HCT116 (cell line): ENCODE data around the gene ZNF423.

ENCODE experiments used
- EZH2phosphoT487 ChIP-seq: fragments of 200-600 bp; IDR thresholded peaks from 2 replicates; pipeline ENCODE4 v1.6.1; 2018; ENCODE audit warnings: antibody characterized with exemption, borderline replicate concordance
- FOSL1 ChIP-seq: IDR thresholded peaks from 2 replicates; pipeline ENCODE4 v1.6.1; 2012; ENCODE audit warnings: low read depth
- POLR2A ChIP-seq: IDR thresholded peaks from 2 replicates; pipeline ENCODE4 v1.7.0; 2011; ENCODE audit warnings: borderline replicate concordance; ENCODE audit not compliant: insufficient read depth, insufficient read length; ENCODE audit errors: extremely low read depth
- POLR2AphosphoS5 ChIP-seq: IDR thresholded peaks from 2 replicates; pipeline ENCODE4 v1.6.1; 2011; ENCODE audit warnings: mild to moderate bottlenecking, low read depth, low read length, moderate library complexity
- RAD21 ChIP-seq: IDR thresholded peaks from 2 replicates; pipeline ENCODE4 v1.6.1; 2012; ENCODE audit warnings: low read depth, mild to moderate bottlenecking
- ZFX ChIP-seq: fragments of 450-650 bp; IDR thresholded peaks from 2 replicates; pipeline ENCODE4 v1.6.1; 2017
- TF ChIP-seq, protein P1 (sequence below), 3 experiments: fragments of 200-600 bp in 1 of 3; sonication (generic) in 1 of 3; IDR thresholded peaks in 2 of 3; conservative IDR thresholded peaks in 1 of 3; 2 replicates each; pipeline ENCODE4 v1.5.1; 2012 to 2017; ENCODE audit warnings: low read depth in 2 of 3, low read length in 2 of 3, antibody characterized with exemption in 1 of 3, borderline replicate concordance in 1 of 3, control low read depth in 1 of 3, mild to moderate bottlenecking in 1 of 3, mixed read lengths in 1 of 3, mixed run types in 1 of 3, moderate library complexity in 1 of 3; ENCODE audit not compliant: insufficient read depth in 1 of 3
- TF ChIP-seq, protein P2 (sequence below): IDR thresholded peaks from 2 replicates; pipeline ENCODE4 v1.6.1; 2012; ENCODE audit warnings: low read depth
- TF ChIP-seq, protein P3 (sequence below): IDR thresholded peaks from 2 replicates; pipeline ENCODE4 v1.6.1; 2012
- TF ChIP-seq, protein P4 (sequence below): IDR thresholded peaks from 2 replicates; pipeline ENCODE4 v1.6.1; 2012

DNA sequence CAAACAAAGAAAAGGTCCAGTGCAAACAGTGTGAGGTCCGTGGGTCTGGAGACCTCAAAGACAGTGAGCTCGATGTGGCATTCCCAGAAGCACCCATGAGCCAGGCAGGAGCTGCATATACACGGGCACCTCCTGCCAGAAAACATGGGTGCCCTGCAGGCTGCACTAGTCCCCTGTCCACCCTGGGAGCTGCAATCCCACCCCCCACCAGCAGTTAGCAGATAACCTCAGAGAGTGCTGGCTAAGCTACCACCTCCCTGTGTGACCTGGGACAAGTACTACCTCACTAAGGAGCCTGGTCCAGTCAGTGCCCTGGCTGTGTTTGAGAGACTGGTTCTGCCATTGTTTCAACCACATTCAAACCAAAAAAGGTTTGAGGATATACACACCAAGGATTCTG, 135.7 kb downstream of the ZNF423 start:
- no peak for TF ChIP-seq POLR2A
- TF ChIP-seq RAD21 = no peak
- TF ChIP-seq, protein P1, sequence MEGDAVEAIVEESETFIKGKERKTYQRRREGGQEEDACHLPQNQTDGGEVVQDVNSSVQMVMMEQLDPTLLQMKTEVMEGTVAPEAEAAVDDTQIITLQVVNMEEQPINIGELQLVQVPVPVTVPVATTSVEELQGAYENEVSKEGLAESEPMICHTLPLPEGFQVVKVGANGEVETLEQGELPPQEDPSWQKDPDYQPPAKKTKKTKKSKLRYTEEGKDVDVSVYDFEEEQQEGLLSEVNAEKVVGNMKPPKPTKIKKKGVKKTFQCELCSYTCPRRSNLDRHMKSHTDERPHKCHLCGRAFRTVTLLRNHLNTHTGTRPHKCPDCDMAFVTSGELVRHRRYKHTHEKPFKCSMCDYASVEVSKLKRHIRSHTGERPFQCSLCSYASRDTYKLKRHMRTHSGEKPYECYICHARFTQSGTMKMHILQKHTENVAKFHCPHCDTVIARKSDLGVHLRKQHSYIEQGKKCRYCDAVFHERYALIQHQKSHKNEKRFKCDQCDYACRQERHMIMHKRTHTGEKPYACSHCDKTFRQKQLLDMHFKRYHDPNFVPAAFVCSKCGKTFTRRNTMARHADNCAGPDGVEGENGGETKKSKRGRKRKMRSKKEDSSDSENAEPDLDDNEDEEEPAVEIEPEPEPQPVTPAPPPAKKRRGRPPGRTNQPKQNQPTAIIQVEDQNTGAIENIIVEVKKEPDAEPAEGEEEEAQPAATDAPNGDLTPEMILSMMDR (IDR thresholded peaks at IDR 0.05 in 2 of 3, conservative IDR thresholded peaks at IDR 0.05 in 1 of 3; ENCODE audit: borderline replicate concordance in 1 of 3, insufficient read depth in 1 of 3, low read depth in 2 of 3, low read length in 2 of 3) = no peak
- no peak for TF ChIP-seq EZH2phosphoT487
- TF ChIP-seq, protein P2, sequence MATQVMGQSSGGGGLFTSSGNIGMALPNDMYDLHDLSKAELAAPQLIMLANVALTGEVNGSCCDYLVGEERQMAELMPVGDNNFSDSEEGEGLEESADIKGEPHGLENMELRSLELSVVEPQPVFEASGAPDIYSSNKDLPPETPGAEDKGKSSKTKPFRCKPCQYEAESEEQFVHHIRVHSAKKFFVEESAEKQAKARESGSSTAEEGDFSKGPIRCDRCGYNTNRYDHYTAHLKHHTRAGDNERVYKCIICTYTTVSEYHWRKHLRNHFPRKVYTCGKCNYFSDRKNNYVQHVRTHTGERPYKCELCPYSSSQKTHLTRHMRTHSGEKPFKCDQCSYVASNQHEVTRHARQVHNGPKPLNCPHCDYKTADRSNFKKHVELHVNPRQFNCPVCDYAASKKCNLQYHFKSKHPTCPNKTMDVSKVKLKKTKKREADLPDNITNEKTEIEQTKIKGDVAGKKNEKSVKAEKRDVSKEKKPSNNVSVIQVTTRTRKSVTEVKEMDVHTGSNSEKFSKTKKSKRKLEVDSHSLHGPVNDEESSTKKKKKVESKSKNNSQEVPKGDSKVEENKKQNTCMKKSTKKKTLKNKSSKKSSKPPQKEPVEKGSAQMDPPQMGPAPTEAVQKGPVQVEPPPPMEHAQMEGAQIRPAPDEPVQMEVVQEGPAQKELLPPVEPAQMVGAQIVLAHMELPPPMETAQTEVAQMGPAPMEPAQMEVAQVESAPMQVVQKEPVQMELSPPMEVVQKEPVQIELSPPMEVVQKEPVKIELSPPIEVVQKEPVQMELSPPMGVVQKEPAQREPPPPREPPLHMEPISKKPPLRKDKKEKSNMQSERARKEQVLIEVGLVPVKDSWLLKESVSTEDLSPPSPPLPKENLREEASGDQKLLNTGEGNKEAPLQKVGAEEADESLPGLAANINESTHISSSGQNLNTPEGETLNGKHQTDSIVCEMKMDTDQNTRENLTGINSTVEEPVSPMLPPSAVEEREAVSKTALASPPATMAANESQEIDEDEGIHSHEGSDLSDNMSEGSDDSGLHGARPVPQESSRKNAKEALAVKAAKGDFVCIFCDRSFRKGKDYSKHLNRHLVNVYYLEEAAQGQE = no peak
- no peak for TF ChIP-seq ZFX
- TF ChIP-seq, protein P3, sequence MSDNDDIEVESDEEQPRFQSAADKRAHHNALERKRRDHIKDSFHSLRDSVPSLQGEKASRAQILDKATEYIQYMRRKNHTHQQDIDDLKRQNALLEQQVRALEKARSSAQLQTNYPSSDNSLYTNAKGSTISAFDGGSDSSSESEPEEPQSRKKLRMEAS = no peak
- TF ChIP-seq, protein P4, sequence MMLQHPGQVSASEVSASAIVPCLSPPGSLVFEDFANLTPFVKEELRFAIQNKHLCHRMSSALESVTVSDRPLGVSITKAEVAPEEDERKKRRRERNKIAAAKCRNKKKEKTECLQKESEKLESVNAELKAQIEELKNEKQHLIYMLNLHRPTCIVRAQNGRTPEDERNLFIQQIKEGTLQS = no peak
- TF ChIP-seq FOSL1 = no peak
- no peak for TF ChIP-seq POLR2AphosphoS5
